H9 (cell line): ENCODE measurements around the gene BAG1. TPM values are rescaled to one million over a fixed set of nuclear protein-coding genes. Genes with fewer than 3 reads are reported as not detected.

Experiments used
- DNase-seq: peaks from one replicate; pipeline ENCODE4 v3.0.0-alpha.2; 2017
- H2AFZ ChIP-seq: one replicate; pipeline ENCODE4 v1.6.1; 2013; ENCODE audit warnings: mild to moderate bottlenecking, low read length, control low read depth, moderate library complexity
- H2AK5ac ChIP-seq: 2 replicates; pipeline ENCODE4 v1.6.1; 2013; ENCODE audit warnings: low read length, control low read depth, mixed read lengths; ENCODE audit not compliant: insufficient read length
- H2BK120ac ChIP-seq: one replicate; pipeline ENCODE4 v1.6.1; 2013; ENCODE audit warnings: low read depth, mild to moderate bottlenecking, low read length, control low read depth, inconsistent platforms; ENCODE audit not compliant: poor library complexity, severe bottlenecking
- H2BK12ac ChIP-seq: 2 replicates; pipeline ENCODE4 v1.6.1; 2013; ENCODE audit warnings: low read length, control low read depth, mixed read lengths, low read depth; ENCODE audit not compliant: insufficient read length
- H2BK15ac ChIP-seq: 2 replicates; pipeline ENCODE4 v1.6.1; 2013; ENCODE audit warnings: low read depth, low read length, control low read depth
- H2BK20ac ChIP-seq: one replicate; pipeline ENCODE4 v1.6.1; 2013; ENCODE audit warnings: low read depth, mild to moderate bottlenecking, low read length, control low read depth, inconsistent platforms; ENCODE audit not compliant: poor library complexity, severe bottlenecking
- H2BK5ac ChIP-seq: 2 replicates; pipeline ENCODE4 v1.6.1; 2013; ENCODE audit warnings: low read length, control low read depth, mixed read lengths; ENCODE audit not compliant: insufficient read length
- H3K14ac ChIP-seq: 2 replicates; pipeline ENCODE4 v1.6.1; 2013; ENCODE audit warnings: low read length, control low read depth; ENCODE audit not compliant: insufficient read depth
- H3K18ac ChIP-seq: 2 replicates; pipeline ENCODE4 v1.6.1; 2013; ENCODE audit warnings: low read depth, mild to moderate bottlenecking, mixed read lengths, low read length, control low read depth; ENCODE audit not compliant: insufficient read length
- H3K23ac ChIP-seq: 2 replicates; pipeline ENCODE4 v1.6.1; 2013; ENCODE audit warnings: low read length, control low read depth, mixed read lengths, low read depth; ENCODE audit not compliant: insufficient read length
- H3K23me2 ChIP-seq: 2 replicates; pipeline ENCODE4 v1.6.1; 2013; ENCODE audit warnings: low read depth, mild to moderate bottlenecking, mixed read lengths, low read length, control low read depth; ENCODE audit not compliant: insufficient read length, poor library complexity, severe bottlenecking
- H3K27ac ChIP-seq: 2 replicates; pipeline ENCODE4 v1.5.1; 2013; ENCODE audit warnings: low read length, control low read depth, mixed read lengths, low read depth; ENCODE audit not compliant: insufficient read length
- H3K27me3 ChIP-seq: 2 replicates; pipeline ENCODE4 v1.6.1; 2013; ENCODE audit warnings: low read length, control low read depth, inconsistent platforms; ENCODE audit not compliant: insufficient read depth
- H3K4ac ChIP-seq: 2 replicates; pipeline ENCODE4 v1.6.1; 2013; ENCODE audit warnings: low read depth, mild to moderate bottlenecking, control low read depth, inconsistent platforms, low read length, moderate library complexity
- H3K4me1 ChIP-seq: 2 replicates; pipeline ENCODE4 v1.6.1; 2013; ENCODE audit warnings: low read length, control low read depth, inconsistent platforms; ENCODE audit not compliant: insufficient read depth
- H3K4me2 ChIP-seq: 2 replicates; pipeline ENCODE4 v1.6.1; 2013; ENCODE audit warnings: low read length, control low read depth, mixed read lengths; ENCODE audit not compliant: insufficient read length, insufficient read depth
- H3K56ac ChIP-seq: 2 replicates; pipeline ENCODE4 v1.6.1; 2013; ENCODE audit warnings: low read depth, mild to moderate bottlenecking, mixed read lengths, low read length, control low read depth; ENCODE audit not compliant: insufficient read length
- H3K79me1 ChIP-seq: 2 replicates; pipeline ENCODE4 v1.6.1; 2013; ENCODE audit warnings: low read depth, mild to moderate bottlenecking, moderate library complexity, low read length, control low read depth, inconsistent platforms; ENCODE audit not compliant: insufficient read depth, poor library complexity, severe bottlenecking
- H3K79me2 ChIP-seq: 2 replicates; pipeline ENCODE4 v1.6.1; 2013; ENCODE audit warnings: low read length, control low read depth, inconsistent platforms; ENCODE audit not compliant: insufficient read depth
- H3K9ac ChIP-seq: 2 replicates; pipeline ENCODE4 v1.6.1; 2013; ENCODE audit warnings: low read length, control low read depth, mixed read lengths; ENCODE audit not compliant: insufficient read length; ENCODE audit errors: extremely low read depth
- H3K9me3 ChIP-seq: one replicate; pipeline ENCODE4 v1.6.1; 2013; ENCODE audit warnings: low read depth, low read length, inconsistent platforms; ENCODE audit not compliant: control insufficient read depth
- H3T11ph ChIP-seq: one replicate; pipeline ENCODE4 v1.6.1; 2013; ENCODE audit warnings: mild to moderate bottlenecking, low read length, control low read depth, inconsistent platforms
- H4K20me1 ChIP-seq: one replicate; pipeline ENCODE4 v1.6.1; 2013; ENCODE audit not compliant: control insufficient read depth, insufficient read length, insufficient read depth
- H4K5ac ChIP-seq: 2 replicates; pipeline ENCODE4 v1.6.1; 2013; ENCODE audit warnings: low read depth, mild to moderate bottlenecking, mixed read lengths, low read length, control low read depth; ENCODE audit not compliant: insufficient read length
- H4K8ac ChIP-seq: replicated peaks from 2 replicates; pipeline ENCODE4 v1.6.1; 2013; ENCODE audit warnings: low read length, control low read depth, mixed read lengths, low read depth; ENCODE audit not compliant: insufficient read length
- H4K91ac ChIP-seq: 2 replicates; pipeline ENCODE4 v1.6.1; 2013; ENCODE audit warnings: low read depth, mild to moderate bottlenecking, moderate library complexity, mixed read lengths, low read length, control low read depth; ENCODE audit not compliant: insufficient read length
- H3K27ac Mint-ChIP-seq, 3 experiments: 2 replicates in 2 of 3; 3 replicates in 1 of 3; pipeline ENCODE4 v1.8.0; 2020 to 2021; ENCODE audit warnings: mixed read lengths in 3 of 3, mild to moderate bottlenecking in 1 of 3, moderate library complexity in 1 of 3
- H3K27me3 Mint-ChIP-seq: 2 replicates; pipeline ENCODE4 v1.8.0; 2021; ENCODE audit warnings: low read depth, mild to moderate bottlenecking, moderate library complexity, mixed read lengths
- H3K36me3 Mint-ChIP-seq, 3 experiments: 2 replicates in 2 of 3; 3 replicates in 1 of 3; pipeline ENCODE4 v1.8.0; 2020 to 2021; ENCODE audit warnings: low read depth in 3 of 3, mixed read lengths in 3 of 3; ENCODE audit not compliant: insufficient read depth in 1 of 3
- H3K4me1 Mint-ChIP-seq, 2 experiments: 2 replicates each; pipeline ENCODE4 v1.8.0; 2020; ENCODE audit warnings: mixed read lengths in 2 of 2
- H3K4me3 Mint-ChIP-seq, 2 experiments: 2 replicates in 1 of 2; 3 replicates in 1 of 2; pipeline ENCODE4 v1.8.0; 2020 to 2021; ENCODE audit warnings: mild to moderate bottlenecking in 2 of 2, mixed read lengths in 2 of 2, moderate library complexity in 1 of 2
- H3K9me3 Mint-ChIP-seq, 2 experiments: 2 replicates in 1 of 2; 3 replicates in 1 of 2; pipeline ENCODE4 v1.8.0; 2020; ENCODE audit warnings: mild to moderate bottlenecking in 2 of 2, mixed read lengths in 2 of 2, moderate library complexity in 1 of 2
- CTCF ChIP-seq: fragments of 200-600 bp; sonication (generic); conservative IDR thresholded peaks from 3 replicates; pipeline ENCODE4 v1.8.0; 2021; ENCODE audit warnings: antibody characterized with exemption, mild to moderate bottlenecking
- WGBS: extraction: QIAGEN DNeasy Blood & Tissue Kit; methylation state at CpG from one replicate; pipeline ENCODE4 v1.1.7; 2013; ENCODE audit warnings: missing lambda C conversion rate, low lambda C conversion rate, mixed read lengths; ENCODE audit not compliant: insufficient read length; ENCODE audit errors: extremely low coverage; 5-methylcytosine and 5-hydroxymethylcytosine counted together
- total RNA-seq: library from RNA; stranded (reverse); gene quantifications from 2 replicates; pipeline ENCODE4 v1.2.1, GENCODE V29; 2021

The BAG1 gene
- total RNA-seq, 1 experiment from 2014 or later: 66.4 TPM

- Histone ChIP-seq H2BK120ac (no peak overlapping the region), H2BK5ac (no peak overlapping the region), H3K79me1 (no peaks in the 10 kb centered on the region), H3K4me2 (no peak overlapping the region), H3K4ac (no peak overlapping the region), H4K8ac (no peak overlapping the region), H3K79me2 (no peaks in the 10 kb centered on the region), H2AK5ac (no peak overlapping the region), H3K4me1 (no peaks in the 10 kb centered on the region), H3K14ac (no peak overlapping the region), H3K27me3 (no peaks in the 10 kb centered on the region), H3K23ac (no peak overlapping the region), H2BK15ac (no peak overlapping the region), H3K9me3 (no peaks in the 10 kb centered on the region), H4K20me1 (no peaks in the 10 kb centered on the region), H3K27ac (no peak overlapping the region), H3K9ac (no peak overlapping the region), H2BK12ac (no peak overlapping the region), H4K5ac (no peak overlapping the region), H3K56ac (no peak overlapping the region), H3K23me2 (no peaks in the 10 kb centered on the region), H3T11ph (no peak overlapping the region), H3K18ac (no peak overlapping the region), H2AFZ (no peak overlapping the region), H2BK20ac (no peak overlapping the region), H4K91ac (no peak overlapping the region)
- peaks cover 53 to 80% (median 70%) of the 10 kb centered on the region in 3 experiments for H3K36me3 Mint-ChIP-seq
- no CpG with 5 or more reads among the region's 2 CpGs for WGBS
- no peak for DNase-seq
- no peak for TF ChIP-seq CTCF
- H3K4me3 Mint-ChIP-seq: no peak overlapping the region
- no peaks in the 10 kb centered on the region for H3K4me1 Mint-ChIP-seq
- H3K27ac Mint-ChIP-seq: no peak overlapping the region
- no peaks in the 10 kb centered on the region for H3K27me3 Mint-ChIP-seq
- H3K9me3 Mint-ChIP-seq: no peaks in the 10 kb centered on the region; a peak in 1 of 5 replicates
Measured at GRCh38 chr9:33256236-33256635, 8.3 kb downstream of the BAG1 start.
